ENCODE results near the gene FGFR3. TPM values are rescaled to one million over a fixed set of nuclear protein-coding genes. Genes with fewer than 3 reads are reported as not detected.

Gene FGFR3
- polyA plus RNA-seq, 3 donors: 1.9 to 28.9 (median 2.8) TPM

Other genes starting within 250 kb of the FGFR3 start
- gene FAM53A, start 109.0 kb upstream of the FGFR3 start, polyA plus RNA-seq: 1 to 10 TPM; 1.2 to 2.1 (median 1.5) TPM
- gene SLBP, start 81.0 kb upstream of the FGFR3 start, polyA plus RNA-seq: 10 to 100 TPM; 13.8 to 31.2 (median 24.1) TPM
- 10 to 100 TPM; 23.7 to 31.8 (median 30.3) TPM for gene TMEM129, start 72.0 kb upstream of the FGFR3 start, polyA plus RNA-seq
- gene TACC3, start 71.8 kb upstream of the FGFR3 start, polyA plus RNA-seq: 10 to 100 TPM in 1 of 3 donors, 1 to 10 TPM in 2; 1.9 to 16.8 (median 7.1) TPM
- 10 to 100 TPM; 14.2 to 45.8 (median 19.9) TPM for gene LETM1, start 62.9 kb downstream of the FGFR3 start, polyA plus RNA-seq
- gene NSD2, start 78.1 kb downstream of the FGFR3 start, polyA plus RNA-seq: 10 to 100 TPM in 1 of 3 donors, 1 to 10 TPM in 2; 7.3 to 12.0 (median 9.8) TPM
- 10 to 100 TPM; 13.5 to 20.5 (median 16.9) TPM for gene NELFA, start 215.7 kb downstream of the FGFR3 start, polyA plus RNA-seq